HG03095 (cell line): Measurements from ENCODE around the gene STAT5B.
"Not testable (repeated sequence)": the region's sequence is repeated elsewhere in the genome, so short reads cannot be mapped to it uniquely, and the experiment has no call there.

Source experiments
- ATAC-seq: cut with Tn5 transposase; IDR thresholded peaks from one replicate; pipeline ENCODE4 v1.9.1; 2021; ENCODE audit warnings: moderate library complexity; ENCODE audit not compliant: unreplicated experiment

Gene STAT5B

DNA sequence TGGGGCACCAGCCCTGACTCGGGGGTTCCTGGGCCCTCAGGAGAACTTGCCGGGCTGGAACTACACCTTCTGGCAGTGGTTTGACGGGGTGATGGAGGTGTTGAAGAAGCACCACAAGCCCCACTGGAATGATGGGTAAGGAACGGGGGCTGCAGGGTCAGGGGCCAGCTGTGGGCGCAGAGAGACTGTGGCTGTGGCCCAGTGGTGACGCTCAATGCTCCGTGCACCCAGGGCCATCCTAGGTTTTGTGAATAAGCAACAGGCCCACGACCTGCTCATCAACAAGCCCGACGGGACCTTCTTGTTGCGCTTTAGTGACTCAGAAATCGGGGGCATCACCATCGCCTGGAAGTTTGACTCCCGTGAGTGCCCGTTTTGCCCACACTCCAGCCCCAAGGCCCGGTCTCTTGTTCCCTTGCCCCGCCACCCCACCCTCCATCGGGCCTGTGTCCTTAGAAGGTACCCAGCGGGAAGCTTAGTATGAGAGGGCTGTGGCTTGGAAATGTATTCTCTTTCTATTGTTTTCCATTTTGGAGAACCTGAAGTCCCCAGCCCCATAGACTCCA is 31.3 kb upstream of the STAT5B start:
- ATAC-seq = no peak

DNA sequence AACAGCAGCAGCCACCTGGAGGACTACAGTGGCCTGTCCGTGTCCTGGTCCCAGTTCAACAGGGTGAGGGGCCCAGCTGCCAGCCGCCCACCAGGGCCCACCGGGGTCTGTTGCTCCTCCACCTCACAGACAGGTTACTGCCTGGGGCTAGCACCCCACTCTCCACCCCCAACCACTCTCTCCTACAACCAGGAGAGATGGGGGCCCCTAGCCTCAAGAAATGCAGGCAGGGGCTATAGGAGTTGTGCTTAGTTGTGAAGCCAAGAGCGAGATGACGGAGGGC is 30.1 kb upstream of the STAT5B start:
- ATAC-seq = no peak

DNA sequence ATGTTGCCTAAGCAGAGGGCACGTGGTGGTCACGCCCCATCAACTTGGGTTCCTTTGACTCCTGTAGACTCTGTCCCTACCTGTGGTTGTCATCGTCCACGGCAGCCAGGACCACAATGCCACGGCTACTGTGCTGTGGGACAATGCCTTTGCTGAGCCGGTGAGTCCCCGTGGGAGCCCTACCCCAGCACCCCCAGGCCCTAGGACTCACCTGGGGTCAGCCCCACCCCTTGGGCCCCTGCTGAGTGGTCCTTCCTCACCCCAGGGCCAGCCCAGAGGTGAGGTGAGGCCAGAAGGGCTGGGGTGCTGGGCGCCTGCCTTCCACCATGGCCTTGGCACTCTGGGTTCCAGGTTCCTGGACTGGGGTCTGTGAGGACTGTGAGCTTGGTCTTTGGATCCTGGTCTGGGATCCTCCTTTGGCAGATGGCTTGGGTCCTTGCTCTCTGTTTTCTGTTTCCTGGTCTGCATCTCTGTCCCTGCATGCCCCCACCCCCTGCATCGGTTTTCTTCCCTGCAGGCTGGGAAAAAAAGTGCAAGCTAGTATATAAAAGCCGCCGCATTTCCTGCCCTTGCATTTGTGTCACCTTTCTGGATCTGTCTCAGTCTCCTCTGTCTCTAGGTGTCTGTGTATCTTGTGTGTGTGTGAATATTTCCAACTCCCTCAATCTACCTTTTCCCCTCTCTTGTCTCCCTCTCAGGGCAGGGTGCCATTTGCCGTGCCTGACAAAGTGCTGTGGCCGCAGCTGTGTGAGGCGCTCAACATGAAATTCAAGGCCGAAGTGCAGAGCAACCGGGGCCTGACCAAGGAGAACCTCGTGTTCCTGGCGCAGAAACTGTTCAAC is 29.6 kb upstream of the STAT5B start:
- no peak for ATAC-seq

DNA sequence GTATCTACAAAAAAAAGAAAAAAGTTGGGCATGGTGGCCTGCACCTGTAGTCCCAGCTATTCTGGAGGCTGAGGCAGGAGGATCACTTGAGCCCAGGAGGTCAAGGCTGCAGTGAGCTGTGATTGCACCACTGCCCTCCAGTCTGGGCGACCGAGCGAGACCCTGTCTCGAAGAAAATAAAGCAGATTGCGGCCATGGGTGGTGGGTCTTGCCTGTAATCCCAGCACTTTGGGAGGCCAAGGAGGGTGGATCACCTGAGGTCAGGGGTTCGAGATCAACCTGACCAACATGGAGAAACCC is 28.8 kb upstream of the STAT5B start:
- ATAC-seq = not testable (repeated sequence)

DNA sequence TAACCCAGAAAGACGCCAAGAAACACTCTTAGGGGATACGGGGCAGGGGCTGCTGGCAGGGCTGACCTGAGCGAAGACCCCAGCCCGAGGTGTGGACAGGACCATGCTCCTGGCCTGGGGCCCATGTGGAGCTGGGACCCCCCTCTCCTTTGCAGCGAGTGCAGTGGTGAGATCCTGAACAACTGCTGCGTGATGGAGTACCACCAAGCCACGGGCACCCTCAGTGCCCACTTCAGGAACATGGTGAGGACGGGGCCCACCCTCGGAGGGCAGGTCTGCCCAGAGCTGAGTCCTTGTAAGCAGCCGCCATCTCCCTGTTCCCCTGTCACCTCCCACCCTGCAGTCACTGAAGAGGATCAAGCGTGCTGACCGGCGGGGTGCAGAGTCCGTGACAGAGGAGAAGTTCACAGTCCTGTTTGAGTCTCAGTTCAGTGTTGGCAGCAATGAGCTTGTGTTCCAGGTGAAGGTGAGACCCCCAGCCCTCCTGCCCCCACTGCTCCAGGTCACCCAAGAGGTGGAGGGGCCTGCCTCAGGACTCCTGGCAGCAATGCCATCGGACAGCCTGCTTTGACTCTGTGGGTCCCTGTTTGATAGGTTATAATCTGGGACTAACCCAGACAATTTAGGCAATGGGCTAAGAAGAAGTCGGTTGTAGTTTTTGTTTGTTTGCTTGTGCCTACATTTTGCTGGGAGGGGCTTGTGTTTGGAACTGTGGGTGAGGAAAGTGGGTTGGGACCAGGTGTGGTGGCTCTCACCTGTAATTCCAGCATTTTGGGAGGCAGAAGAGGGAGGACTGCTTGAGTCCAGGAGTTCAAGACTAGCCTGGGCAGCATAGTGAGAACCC is 28.2 kb upstream of the STAT5B start:
- ATAC-seq = no peak

DNA sequence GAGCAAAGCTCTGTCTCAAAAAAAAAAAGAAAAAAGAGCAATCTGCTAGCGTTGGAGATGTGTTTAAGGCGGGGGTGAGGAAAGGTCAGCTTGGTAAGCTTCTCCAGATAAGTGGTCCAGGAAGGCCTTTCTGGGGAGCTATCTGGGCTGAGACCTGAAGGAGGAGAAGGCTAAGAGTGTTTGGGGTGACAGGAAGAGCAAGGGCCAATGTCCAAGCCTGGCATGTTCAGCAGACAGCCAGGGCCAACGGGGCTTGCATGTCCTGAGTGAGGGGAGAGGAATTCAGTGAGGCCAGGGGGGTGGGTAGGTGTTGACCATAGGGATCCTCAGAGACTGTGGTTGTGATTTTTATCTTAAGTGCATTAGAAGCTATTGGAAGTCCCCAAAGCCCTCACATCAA is 27.5 kb upstream of the STAT5B start:
- no peak for ATAC-seq

DNA sequence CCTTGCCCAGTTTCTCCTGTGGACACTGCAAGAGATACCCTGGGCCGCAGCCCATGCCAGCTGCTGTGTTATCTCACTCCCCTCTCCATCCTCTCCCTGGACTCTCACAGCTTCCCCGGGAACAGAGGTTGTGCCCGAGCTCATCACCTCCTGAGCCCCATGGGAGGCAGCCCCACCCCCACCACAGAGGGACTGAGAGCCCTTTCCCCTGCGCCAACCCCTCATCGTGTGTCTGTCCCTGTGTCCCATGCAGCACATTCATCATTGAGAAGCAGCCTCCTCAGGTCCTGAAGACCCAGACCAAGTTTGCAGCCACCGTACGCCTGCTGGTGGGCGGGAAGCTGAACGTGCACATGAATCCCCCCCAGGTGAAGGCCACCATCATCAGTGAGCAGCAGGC is 24.8 kb upstream of the STAT5B start:
- ATAC-seq = no peak

DNA sequence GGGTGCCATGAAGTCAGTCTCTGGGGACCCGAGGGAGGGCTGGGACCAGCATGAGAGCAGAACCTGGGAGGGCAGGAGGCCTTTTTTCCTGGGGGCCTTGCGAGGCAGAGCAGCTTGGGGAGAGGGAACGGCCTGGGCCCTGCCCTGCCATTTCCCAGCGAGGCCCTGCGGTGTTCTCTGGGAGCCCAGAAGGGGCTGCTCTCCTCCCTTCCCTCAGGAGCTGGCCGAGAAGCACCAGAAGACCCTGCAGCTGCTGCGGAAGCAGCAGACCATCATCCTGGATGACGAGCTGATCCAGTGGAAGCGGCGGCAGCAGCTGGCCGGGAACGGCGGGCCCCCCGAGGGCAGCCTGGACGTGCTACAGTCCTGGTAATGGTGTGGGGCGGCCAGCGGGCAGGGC is 23.7 kb upstream of the STAT5B start:
- not testable (repeated sequence) for ATAC-seq

DNA sequence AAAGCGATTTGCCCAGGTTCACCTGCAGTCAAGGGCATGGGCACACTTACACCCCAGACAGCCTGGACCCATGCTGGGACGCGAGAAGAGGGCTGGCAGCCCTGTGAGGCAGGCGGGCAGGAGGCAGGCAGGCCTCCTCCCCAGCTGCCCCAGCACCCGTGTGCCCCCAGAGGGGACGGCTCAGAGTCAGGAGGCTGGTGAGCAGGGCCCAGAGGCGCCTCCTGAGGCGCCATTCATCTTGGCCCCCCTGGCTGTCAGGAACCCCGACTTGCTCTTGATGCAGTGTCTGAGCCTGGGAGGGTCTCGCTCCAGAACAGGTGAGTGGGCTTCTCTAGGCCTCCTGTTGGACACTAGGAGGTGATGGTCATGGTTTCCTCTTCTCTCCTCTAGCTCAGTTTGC is 23.2 kb upstream of the STAT5B start:
- not testable (repeated sequence) for ATAC-seq

DNA sequence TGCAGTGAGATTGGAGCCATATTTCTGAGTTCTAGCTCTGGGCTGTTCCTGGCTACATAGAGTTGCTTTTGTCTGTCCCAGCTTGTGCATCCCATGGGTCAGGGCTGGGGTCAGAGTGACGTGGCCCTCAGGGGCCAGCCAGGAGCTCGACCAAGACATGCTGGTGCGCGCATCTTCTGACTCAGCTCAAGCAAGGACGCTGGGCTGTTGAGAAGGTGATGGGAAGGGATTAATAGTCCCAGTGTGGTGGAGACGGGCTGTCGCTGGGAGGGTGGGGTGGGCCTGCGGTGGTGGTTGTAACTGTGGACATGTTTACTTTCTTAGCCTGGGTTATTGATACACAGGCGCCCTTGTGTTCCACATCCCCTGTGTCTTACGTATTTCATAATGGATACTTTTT is 21.6 kb upstream of the STAT5B start:
- ATAC-seq = not testable (repeated sequence)

DNA sequence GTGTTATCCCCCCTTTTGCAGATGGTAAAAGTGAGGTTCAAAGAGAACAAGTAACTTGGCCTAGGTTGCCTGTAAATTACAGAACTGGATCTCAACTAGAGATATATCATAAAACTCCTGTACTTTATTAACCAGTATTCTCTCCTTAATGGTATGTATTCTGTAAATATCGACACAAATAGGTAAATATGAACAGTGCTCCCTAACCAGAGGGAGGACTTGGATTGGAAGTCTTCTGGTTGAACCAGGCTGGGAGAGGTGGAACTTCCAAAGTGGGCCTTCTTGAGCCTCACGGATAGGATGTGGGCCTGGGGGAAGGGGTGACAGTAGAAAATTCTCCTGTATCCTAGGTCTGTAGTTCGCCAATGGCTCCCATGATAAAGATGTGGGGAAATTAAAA is 19.8 kb upstream of the STAT5B start:
- no peak for ATAC-seq

DNA sequence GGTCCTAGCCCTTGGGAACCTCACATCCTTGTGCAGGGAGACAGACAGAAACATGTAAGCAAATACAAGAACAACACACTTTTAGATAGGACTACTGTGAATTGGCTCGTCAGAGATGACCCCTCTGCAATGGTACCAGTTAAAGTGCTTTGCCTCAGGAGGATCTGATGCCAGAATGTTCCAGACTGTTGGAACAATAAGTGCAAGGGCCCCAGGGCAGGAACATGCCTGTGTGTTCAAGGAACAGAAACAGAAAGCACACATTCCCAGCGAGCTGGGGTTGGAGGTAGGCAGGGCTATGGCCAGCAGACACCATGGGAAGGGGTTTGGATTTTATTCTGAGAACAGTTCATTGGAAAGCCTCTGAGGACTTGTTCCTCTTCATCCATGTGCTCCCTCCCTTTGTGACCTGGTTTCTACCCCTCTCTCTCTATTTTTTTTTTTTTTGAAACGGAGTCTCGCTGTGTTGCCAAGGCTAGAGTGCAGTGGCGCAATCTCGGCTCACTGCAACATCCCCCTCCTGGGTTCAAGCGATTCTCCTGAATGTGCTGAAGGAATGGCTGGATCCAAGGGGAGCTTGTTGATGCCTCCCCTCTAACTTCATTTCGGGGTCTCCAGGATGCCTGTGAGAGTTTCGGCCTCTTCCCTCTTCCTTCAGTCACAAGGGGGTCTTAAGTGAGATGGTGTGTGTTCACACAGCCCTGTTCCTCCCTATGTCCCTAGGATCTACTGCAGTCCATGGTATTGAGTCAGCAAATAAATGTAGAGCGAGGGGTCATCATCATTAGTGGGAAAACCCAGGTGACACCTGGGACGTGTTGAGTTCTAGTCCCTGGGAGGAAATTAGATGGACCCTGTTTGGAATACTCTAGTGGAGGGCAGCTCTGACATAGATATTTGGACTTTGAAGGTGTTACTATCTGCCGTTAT is 18.5 kb upstream of the STAT5B start:
- ATAC-seq = no peak

DNA sequence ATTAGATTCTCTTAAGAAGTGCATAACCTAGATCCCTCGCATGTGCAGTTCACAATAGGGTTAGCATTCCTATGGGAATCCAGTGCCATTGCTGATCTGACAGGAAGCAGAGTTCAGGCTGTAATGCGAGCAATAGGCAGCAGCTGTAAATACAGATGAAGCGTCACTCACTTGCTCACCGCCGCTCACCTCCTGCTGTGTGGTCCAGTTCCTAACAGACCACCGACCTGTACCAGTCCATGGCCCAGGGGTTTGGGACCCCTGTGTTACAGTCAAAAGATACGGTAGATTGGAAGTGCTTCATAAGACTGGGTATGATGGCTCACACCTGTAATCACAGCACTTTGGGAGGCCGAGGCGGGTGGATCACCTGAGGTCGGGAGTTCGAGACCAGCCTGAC is 14.9 kb upstream of the STAT5B start:
- no peak for ATAC-seq

DNA sequence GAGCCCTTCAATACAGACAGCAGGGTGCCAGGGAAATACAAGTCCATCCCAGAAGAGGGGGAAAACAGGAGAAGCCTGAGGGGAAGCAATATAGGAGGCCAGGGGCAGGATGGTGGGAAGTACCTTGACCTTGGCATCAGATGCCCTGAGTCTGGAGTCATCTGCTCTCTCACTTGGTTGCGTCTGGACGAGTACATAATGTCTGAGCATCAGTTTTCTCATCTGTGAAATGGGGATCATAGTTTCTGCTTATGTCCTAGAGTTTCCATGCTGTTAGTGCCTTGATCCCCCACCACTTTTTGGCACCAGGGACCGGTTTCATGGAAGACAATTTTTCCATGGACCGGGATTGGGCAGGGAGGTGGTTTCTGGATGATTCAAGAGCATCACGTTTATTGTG is 14.4 kb upstream of the STAT5B start:
- ATAC-seq = no peak

DNA sequence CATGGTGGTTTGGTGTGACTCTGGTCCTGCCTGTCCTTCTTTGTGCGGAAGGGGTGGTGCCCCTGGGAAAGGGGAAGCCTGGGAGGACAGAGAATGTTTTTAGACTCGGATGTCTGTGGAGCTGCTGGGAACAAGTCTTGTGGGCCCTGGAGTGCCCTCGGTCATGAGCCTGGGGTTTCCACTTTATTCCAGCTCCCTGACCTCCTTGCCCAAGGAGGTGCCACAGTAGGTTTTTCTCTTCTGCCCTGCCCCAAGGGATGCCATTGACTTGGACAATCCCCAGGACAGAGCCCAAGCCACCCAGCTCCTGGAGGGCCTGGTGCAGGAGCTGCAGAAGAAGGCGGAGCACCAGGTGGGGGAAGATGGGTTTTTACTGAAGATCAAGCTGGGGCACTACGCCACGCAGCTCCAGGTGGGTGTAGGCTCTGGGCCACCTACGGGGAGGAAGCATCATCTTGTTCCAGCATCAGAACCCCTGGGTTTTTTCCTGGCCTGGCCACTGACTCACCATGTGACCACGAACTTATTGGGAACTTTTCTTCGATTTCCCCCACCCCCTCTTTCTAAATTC is 13.5 kb upstream of the STAT5B start:
- ATAC-seq = no peak

DNA sequence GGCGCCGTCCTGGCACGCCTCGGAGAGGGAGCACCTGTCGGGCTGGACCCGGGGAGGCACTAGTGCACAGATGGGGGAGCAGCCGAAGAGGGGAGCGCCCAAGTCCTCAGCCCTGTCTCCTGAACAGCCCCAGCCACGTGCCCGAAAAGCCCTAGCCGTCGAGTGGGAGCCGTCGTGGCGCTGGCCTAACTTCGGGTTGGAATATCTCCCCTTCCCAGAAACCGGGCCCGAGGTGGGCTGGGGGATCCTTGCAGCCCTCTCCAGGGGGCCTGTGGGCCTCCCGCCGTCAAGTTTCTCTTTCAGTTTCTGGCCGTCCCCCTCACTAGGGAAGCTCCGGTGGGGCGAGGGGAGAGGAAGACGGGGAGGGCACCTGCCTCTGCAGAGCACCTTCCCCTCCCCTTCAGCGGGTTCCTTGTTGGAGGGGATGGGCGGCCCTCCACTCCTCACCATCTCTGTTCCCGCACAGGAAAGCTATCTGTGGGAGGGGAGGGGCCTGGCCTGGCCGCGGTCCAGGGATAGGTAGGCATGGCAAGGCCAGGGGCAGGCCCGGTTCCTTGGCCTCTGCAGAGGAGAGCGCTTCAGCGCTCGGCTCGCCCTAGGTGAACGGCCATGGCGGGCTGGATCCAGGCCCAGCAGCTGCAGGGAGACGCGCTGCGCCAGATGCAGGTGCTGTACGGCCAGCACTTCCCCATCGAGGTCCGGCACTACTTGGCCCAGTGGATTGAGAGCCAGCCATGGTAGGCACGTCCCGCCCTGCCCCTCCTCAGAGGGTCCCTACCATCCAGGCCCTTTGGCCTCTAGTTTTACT is 12.8 kb upstream of the STAT5B start:
- ATAC-seq = peak; percentile 18

DNA sequence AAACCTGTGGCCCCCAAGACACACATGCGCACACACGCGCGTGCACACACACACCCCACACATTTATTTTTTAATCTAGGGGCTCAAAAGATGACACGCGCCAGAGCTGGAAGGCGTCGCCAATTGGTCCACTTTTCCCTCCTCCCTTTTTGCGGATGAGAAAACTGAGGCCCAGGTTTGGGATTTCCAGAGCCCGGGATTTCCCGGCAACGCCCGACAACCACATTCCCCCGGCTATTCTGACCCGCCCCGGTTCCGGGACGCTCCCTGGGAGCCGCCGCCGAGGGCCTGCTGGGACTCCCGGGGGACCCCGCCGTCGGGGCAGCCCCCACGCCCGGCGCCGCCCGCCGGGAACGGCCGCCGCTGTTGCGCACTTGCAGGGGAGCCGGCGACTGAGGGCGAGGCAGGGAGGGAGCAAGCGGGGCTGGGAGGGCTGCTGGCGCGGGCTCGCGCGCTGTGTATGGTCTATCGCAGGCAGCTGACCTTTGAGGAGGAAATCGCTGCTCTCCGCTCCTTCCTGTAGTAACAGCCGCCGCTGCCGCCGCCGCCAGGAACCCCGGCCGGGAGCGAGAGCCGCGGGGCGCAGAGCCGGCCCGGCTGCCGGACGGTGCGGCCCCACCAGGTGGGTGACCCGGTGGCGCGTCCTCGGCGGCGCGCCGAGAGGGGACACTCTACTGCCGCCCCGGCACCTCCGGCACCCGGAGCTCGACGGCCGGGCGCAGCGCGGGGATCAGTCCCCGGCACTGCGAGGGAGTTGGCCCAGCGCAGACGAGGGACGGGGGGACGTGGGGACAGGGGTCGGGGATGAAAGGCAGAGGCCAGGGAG is 12.0 kb upstream of the STAT5B start, which contains the start of gene STAT5A:
STAT5A (plus strand) TSS at position 522 of the 826 bp plus-strand sequence. CDS start 914 bp downstream, outside the sequence.
- ATAC-seq = peak; percentile 45

DNA sequence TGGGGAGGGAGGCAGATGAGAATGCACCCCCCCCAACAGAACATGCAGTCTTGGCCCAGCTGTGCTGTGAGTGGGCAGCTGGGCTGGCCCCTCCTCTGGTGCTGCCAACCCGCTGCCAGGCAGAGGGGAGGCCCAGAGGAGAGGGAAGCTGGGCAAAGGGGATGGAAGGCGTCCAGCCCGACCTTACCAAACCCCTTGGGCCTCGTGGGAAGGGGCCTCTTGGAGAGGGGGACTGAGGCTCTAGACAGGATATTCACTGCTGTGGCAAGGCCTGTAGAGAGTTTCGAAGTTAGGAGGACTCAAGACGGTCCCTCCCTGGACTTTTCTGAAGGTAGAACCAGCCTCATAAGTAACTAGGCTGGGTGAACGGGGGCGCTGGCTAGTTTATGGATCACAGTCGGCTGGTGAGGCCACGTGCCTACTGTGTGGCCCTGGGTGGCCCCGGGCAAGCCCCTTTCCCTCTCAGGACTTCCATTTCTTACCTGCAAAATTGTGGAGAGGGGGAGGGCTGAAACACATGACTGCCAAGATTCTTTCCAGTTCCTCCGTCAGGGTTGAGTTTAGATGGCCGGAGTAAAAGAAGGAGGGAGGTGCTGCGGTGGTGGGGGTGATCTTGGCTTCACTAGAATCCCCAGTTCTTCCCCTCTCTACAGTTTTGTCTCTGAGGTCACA is 11.2 kb upstream of the STAT5B start:
- ATAC-seq = no peak
